Measurements from ENCODE around the gene ATP11A.

Gene ATP11A

DNA sequence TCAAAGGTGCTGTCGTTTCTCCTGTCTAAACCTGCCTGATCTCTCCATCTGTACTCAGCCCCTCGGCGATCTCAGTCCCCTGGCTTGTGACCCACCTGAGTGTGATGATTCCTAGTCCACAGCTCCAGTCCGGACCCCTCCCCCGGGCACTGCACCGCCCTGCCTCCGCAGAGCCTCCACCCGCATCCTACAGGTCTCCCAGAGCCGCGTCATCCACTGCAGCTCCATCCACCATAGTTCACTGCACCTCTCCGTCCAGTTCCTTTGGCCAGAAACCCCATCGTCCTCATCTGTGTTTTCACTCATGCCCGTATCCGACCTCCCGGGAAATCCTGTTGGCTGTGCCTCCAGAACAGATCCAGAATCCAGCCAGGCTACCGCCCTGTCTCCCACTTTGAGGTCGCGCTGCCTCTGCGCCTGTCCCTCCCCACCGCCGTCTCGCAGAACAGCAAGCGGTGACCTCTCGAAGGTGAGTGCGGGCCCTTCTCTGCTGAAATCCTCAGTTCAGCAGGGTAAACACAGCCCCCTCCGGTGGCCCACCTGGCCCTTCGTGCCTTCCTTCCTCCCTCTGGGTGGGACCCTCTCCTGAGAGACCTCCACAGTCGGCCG, 227.3 kb downstream of the ATP11A start:
- no peak for DNase-seq

DNA sequence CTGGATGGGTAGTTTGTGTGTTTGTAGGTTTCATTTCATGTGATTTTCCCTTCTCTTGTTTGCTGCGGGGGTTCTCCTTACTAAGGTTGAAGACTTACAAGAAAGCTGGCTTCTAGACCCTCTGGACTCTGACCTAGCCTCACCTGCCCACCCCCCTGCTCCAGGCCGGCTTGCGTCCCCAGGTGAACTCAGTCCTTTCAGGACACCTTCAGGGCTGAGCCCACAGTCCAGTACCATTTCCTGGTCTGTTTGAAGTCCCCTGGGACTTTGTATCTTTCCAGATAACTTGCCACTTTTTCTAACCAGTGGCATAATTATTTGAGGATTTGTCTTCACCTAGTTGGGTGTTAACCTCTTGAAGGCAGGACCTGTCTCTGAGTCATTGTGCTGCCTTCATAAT, 227.9 kb downstream of the ATP11A start:
- DNase-seq, result no peak

DNA sequence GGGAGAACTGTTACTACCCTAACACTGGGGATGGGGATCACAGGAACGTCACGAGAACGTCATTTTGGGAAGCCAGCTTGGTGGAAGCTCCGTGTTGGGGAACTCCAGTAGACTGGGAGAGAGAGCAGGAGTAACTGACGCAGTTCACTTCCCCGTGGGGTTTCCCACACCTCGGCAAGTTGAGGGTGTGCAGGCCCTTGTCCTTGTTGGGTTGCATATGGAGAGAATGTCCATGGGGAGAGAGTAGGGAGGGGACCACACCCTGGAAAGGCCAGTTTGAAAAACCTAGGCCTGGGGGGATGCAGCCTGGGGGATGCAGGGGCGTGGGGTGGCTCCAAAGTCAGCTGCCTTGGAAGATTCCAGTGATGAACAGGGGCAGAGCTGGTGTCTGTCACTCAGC, 228.4 kb downstream of the ATP11A start:
- DNase-seq, result no peak

DNA sequence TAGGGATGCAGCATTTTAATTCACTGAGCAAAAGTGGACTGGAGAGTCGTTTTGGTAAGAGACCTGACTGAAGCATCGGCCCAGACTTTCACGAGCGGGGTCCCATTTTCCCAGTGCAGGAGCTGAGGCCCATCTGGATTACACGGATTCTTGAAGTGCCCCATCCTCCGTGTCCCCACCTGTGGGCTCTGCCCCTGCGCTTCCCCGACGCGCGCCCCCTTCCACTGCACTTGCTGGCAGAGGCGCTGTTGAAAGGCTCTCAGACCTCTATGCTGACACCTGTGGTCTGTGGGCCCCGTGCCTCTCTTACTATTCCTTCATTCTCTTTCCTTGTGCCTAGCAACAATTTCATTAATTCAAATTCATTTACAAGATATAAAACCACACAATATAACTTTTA, 228.9 kb downstream of the ATP11A start:
- no peak for DNase-seq

DNA sequence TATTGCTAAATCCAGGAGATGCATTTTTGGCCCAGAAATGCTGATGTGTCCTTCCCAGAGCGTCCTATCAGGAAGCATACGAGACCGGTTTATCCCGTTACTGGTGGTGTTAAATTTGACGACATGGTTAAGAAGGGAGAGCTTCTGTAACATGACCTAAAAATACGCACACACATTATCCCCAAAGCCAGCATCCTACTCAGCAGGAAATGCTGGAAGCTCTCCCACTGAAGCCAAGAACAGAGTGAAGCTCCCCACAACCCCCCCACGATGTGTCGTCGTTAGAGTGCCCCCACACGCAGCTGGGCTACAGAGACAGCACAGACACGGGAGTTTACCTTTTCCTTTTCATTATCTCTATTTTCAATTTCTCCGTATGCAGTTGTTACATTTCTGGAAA, 234.1 kb downstream of the ATP11A start:
- DNase-seq, result no peak

DNA sequence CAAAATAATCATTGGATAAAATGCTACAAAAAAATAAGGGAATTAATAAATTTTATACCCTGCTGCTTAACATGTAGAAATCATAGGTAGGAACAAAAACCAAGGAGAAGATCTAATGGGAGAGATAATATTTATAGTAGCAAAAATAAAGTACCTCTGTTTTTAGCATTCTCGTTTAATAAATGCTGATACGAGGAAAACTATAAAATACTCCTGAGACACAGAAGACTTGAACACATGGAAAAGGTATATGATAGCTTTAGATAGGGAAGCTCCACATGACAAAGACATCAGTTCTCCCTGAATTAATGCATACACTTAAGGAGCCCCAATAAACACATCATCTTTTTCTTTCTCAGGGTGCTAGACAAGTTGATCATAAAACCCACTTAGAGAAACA, 234.5 kb downstream of the ATP11A start:
- no peak for DNase-seq

DNA sequence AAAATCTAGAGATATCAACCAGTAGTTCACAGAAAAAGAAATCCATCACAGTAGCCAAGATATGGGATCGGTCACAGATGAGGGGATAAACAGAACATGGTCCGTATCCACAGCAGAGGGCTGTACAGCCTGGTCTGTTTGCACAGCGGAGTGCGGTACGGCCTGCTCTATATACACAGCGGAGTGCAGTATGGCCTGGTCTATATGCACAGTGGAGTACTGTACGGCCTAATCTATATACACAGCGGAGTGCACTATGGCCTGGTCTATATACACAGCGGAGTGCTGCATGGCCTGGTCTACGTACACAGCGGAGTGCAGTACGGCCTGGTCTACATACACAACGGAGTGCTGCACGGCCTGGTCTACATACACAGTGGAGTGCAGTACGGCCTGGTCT, 236.2 kb downstream of the ATP11A start:
- DNase-seq, result no peak

DNA sequence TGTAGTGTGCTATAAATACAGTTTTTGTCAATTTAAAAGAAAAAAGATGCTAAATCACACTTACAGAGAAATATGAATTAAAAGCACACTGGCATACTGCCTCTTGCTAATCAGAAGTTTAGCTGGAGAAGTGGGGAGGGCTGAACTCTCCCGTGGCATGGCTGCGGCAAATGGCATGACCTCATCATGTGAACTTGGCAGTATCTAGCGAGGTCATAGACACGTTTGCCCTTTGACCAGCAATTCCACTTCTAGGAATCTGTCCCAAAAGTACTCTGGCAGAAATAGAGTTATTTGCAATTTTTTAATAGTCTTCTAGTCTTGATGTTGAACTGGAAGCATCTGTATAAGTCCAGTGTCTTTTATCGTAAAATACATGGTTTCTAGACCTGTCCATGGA, 237.2 kb downstream of the ATP11A start:
- DNase-seq, result no peak

DNA sequence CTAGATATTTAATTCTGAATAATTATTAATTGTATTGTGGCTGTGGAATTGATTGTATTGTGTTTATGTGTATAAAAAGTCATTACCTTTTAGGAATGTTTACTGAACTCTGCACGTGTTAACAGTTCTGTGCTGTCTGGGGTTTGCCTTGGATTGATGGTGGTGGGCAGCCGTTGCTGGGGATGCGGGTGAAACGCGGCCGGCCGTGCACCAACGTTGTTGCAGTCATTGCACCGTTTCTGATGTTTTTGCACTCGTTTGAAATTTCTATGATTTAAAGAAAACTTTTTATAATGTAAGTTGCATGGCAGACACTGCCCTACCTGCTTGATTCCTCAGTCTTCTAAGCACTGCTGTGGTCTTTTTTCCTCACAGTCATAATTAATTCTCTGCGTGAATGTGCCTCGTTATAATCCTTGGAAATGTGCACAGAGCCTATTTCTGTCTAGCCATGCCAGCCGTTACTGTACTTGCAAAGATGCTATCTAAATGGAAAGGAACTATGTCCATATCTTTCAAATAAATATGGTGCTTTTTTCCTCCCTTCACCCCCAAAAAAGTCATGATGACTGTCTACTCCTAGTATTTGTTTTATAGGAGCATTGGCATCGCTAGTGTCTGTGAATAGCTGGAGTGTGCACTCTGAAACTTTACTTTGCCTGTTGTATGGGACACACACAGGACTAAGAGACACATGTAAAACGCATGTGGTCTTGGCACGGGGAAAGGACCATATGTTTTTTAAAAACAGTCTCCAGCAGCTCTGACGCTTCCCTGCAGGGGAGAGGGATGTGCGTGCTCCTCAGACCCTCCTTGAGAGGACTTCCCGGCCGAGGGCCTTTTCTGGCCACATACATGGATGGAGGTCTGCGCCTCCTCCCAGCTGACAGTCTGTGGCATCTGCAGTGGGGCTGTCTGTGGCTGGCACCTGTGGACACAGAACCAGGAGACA, 238.5 kb downstream of the ATP11A start:
- no peak for DNase-seq

DNA sequence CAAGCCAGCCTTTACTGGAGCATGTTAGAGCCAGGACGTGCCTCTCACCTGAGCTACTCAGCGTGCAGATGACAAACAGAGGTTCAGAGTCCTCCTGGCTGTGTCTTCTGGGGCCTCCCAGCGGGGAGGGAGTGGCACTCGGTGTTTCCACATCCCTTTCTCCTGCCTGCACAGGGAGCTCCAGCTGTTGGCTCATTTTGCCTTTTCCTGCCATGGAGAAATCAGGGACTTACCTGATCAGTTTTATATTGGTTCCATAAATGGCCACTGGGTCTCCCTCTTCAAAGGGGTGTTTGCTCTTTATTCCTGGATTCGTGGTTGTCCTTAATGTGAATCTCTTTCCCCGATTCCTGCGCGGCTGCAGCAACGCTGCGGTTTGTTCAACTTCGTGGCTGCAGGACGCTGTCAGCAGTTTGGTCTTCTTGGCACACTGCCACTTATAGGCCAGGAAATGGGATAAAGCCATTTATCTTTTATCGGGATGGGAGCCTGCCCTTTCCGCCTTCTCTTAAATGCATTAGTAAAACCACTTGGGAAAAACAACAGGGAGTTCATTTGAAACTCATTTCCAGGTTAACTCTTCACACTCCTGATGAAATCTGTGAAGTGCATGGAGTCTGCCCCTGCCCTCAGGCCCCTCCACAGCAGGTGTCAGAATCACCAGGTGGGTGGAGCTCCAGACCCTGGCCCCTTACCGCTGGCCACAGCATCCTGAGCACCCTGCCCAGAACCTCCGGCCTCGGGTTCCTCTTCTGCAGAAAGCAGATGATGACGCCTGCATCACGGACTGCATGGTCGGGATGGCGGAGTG, 239.3 kb downstream of the ATP11A start:
- DNase-seq, result no peak

DNA sequence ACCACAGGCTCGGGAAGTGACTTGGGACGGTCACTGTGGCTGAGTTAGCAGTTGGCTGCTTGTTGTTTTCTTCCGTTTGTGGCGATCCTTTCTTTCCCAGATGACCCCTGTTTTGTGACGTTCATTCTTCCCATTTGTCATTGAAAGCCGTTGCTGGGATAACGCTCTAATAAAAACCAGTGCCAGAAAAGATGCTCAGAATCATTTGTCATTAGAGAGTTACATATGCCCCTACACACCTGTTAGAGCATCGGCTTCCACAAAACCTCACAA, 239.9 kb downstream of the ATP11A start:
- DNase-seq, result no peak

DNA sequence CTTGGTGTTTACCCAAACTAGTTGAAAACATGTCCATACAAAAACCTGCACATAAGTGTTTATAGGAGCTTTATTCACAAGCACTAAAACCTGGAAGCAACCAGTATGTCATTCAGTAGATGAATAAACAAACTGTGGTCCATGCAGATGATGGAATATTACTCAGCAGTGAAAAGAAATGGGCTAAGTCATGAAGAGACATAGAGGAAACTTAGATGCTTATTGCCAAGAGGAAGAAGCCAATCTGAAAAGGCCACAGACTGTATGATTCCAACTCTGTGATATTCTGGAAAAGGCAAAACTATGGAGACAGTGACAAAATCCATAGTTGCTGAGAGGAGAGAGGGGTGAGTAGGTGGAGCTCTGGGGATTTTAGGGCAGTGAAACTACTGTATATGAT, 240.4 kb downstream of the ATP11A start:
- no peak for DNase-seq

DNA sequence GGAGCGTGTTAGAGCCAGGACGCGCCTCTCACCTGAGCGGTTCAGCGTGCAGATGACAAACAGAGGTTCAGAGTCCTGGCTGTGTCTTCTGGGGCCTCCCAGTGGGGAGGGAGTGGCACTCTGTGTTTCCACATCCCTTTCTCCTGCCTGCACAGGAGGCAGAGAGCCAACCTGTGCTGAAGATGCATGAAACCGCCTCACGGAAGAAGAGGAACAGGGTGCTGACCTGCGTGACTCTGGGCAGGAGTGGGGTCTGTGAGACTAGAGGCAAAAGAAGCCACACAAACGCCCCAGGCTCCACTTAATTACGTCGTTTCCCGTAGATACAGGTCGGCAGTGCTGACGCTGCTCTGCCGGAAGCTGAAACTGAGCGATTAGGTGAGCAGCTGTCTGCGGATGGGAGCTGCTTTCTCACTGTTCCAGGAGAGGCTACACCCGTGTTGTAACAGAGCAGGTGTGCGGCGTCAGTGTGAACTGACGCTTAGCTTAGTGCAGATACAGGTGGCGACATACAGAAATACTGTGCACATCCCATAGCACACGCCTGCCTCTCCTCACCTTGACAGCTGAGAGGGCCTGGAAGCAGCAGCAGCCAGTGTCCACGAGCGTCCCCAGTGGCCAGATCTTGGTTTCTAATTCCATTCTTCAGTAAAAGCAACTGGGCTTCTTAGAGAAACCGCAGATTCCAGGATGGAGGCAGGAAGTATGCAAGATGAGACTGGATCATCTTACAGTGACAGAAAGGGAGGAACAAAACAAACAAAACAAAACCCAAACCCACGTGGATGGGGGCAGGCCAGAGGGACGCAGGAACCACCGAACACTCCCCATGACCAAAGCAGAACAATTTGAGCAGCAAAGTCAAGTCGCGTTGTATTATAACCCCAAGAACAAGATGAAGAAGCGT, 241.4 kb downstream of the ATP11A start:
- DNase-seq, result no peak

DNA sequence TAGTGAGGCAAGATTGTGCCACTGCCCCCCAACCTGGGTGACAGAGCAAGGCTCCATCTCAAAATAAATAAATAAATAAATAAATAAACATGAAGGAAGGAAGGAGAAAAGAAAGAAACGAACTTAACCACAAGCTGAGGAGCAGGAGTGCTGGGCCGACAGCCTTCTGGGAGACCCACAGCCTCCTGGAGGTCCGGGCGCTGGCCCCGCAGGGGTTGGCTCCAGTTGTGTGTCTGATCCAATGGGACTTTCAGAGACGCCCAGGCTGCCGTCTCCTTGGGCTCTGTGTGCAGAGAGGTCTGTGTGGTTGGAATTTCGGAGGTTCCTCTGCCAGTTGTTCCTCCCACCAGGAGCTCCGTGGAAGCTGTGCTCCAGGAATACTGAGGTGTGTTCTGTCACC, 243.1 kb downstream of the ATP11A start:
- no peak for DNase-seq

DNA sequence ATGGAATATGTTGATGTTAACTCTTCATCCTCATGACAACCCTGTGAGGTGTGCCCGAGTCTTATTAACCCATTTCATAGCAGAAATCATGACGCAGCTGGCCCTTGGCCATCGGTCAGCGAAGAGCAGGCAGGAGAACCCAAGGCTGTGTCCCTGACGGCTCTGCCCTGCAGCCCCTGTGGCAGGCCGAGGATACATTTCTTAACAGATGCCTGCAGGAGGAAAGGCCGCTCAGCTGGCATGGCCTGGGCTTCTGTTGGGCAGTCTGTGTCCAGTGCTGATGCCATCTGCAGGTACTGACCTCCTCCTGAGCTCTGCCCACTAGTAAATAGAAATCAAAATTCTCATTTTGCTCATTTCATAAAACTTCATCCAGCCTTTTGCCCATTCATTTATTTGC, 243.8 kb downstream of the ATP11A start:
- DNase-seq, result no peak

DNA sequence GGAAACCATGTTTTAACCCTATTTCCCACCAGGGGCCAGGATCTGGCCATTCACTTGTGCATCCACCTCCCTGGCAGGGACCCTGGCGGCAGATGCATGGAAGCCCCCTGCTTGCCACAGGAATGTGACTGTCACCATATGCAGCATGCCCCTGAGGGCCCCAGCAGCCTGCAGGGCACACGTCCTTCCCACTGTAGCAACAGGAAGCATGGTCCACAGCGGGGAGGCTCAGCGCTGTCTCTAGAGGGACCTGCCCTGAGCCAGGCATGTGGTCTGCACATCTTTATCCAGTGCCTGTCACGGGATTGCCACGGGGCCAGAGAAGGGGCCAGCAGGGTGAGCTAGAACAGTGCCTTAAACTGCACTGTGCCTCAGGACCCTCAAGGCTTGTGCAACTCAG, 244.2 kb downstream of the ATP11A start:
- no peak for DNase-seq

Measured in activated naive CD4-positive, alpha-beta T cell treated with Interleukin-2 at 50 U/mL for 16 hours (primary cell).